NCI-H226 (cell line): ENCODE results near the gene CEACAM1.
"Not testable (repeated sequence)": the region's sequence is repeated elsewhere in the genome, so short reads cannot be mapped to it uniquely, and the experiment has no call there.

ENCODE experiments used
- DNase-seq: peaks from one replicate; pipeline ENCODE4 v3.0.0-alpha.2; 2015

The CEACAM1 gene

DNA sequence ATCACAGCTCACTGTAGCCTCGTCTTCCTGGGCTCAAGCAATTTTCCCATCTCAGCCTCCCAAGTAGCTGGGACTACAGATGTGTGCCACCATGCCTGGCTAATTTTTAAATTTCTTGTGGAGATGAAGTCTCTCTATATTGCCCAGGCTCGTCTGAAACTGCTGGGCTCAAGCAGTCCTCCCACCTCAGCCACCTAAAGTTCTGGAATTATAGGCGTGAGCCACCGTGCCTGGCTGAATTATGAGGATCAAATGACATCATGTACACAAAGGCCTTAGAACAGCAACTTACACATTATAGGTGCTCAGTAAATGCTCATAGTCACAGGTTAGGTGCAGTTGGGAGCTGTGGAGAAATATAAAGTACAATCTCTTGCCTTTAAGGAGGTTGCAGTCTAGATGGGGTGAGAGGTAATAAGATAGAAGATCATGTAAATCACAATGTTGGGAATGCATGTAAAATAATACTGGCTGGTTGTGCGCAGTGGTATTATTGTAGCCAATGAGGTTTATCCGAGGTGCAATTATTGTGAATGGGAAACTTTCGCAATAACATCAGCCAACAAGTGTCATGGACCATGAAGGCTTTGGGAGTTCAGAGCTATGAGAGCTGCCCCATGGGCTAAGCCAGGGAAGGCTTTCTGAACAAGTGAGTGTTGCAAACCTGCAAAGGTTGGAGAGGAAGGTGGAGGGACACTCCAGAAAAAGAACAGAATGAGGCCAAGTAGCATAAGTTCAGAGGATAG, 55.7 kb downstream of the CEACAM1 start:
- no peak for DNase-seq

DNA sequence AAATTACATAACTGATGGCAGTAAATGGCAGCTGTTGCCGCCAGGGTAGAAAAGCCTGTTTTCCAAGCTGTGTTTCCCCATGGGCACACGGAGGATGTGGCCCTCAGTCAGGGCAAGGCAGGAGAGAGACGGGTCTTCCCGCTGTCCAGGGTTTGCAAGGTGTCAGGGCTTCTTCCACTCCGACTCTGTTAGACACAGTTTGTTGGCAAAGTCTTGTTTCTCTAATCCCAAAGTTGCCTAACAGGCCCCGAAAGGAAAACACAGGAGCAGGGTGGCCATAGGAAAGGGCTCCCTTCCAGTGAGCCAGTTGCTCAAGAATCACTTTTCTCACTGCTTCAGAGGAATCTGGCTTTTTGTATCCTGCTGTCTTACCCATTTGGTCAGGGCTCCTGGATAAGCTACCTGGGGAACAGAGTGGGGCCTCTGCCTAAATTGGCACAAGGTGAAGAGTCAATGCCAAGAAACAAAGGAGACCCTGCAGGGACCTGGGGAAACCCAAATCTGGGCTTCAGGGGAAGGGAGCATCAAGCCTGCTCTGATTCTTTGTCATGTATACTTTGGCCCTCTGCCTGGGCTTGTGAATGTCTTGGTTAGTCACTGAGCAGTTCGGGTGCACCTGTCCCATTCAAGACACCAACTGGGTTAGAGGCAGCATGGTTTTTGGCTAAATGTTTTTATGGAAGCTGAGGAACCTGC, 56.6 kb downstream of the CEACAM1 start:
- no peak for DNase-seq

DNA sequence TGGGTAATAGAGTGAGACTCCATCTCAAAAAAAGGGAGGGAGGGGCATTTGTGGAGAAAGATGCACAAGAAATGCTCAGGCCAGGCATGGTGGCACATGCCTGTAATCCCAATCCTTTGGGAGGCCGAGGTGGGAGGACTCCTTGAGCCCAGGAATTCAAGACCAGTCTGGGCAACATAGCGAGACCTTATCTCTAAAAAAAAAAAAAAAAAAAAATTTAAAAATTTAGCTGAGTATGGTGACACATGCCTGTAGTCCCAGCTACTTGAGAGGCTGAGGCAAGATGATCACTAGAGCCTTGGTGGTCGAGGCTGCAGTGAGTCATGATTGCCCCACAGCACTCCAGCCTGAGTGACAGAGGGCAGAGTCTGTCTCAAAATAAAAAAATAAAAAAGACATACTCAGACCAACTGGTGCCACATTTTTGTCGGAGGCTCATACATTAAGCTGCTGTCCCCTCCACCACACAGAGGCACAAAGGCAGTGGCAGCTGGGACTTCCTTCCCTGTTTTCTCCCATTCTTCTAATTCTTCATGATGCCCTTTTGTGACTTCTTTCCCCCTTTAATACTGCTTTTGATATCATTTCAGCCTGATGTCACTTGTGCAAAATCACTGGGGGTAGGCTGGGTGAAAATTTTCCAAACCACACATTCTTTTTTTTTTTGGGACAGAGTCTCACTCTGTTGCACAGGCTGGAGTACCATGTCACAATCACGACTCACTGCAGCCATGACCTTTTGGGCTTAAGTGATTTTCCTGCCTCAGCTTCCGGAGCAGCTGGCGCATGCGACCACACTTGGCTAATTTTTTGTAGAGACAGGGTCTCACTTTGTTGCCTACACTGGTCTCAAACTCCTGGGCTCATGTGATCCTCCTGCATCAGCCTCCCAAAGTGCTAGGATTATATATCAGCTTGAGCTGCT, 58.7 kb downstream of the CEACAM1 start:
- DNase-seq, result no peak

DNA sequence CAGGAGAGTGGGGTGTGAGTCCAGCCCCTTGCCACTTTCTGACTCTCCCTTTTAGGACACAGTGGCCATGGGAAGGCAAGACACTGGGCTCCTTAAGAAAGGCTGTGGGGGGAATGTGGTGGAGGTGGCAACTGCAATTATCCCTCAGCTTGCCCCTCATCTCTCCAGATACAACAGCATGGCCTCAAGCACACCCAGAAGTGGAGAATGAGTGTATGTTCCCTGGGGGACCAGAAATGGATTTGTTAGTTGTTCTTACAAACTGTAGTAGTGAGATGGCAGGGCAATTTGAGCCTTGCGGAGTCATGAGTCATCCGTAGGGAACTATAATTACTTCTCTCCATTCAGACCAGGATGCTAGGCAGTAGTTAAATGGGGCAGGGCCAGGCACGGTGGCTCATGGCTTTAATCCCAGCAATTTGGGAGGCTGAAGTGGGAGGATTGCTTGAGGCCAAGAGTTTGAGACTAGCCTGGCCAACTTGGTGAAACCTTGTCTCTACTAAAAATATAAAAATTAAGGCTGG, 59.9 kb downstream of the CEACAM1 start:
- DNase-seq, result peak; percentile 62

DNA sequence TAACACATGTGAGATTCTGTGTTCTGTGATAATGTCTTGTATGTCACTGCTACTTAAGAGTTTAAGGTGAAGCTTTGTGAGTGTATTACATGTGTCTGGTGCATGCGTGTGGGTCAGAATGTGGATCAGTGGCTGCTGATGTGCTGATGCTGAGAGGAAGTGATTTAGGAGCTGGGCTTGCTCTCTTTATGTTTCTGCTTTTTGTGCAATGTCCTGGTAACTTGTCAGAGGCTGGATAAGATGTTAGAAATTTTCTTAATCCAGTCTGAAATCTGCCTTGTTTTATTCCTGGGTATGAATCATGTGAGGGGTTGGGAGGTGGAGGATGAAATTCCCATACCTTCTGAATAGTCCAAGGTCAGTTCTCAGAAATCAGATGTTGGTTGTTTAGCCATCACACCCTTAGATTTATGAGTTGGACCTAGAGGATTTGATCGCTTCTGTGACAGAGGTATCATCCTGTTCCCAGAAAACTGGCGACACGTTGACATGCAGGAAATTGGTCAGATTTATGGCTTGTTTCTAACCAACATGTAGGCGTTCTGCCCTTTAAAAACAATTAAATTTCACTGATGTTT, 61.0 kb downstream of the CEACAM1 start:
- no peak for DNase-seq

DNA sequence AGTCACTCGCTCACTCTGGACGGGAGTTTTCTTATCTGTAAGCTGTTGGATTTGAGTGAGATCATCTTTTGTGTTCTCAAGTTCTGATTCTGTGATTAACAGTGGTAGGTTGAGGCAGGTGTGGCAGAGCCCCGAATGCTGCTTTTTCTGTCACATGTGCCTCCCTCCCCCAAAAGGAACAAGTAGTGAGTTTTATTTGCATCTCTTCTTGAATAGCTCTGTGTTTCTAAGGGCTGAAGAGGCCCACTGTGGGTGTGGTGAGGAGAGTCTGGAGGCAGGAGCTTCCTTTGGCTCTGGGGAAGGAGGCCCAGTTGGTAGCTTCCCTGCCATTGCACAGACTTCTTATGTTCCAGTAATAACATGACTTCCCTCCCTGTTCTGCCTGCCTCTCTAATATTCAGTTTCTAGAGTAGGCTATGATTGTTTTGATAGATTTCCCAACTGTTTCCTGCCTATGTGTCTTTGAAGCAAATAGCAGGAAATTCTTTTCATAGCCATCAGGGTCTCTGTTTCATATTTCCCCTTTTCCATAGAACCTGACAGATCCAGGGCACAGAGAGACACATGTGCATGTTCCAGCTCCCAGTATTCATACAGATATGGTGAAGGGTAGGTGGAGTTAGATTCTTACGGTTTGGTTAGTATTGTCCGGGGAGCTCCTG, 61.6 kb downstream of the CEACAM1 start:
- DNase-seq, result no peak

DNA sequence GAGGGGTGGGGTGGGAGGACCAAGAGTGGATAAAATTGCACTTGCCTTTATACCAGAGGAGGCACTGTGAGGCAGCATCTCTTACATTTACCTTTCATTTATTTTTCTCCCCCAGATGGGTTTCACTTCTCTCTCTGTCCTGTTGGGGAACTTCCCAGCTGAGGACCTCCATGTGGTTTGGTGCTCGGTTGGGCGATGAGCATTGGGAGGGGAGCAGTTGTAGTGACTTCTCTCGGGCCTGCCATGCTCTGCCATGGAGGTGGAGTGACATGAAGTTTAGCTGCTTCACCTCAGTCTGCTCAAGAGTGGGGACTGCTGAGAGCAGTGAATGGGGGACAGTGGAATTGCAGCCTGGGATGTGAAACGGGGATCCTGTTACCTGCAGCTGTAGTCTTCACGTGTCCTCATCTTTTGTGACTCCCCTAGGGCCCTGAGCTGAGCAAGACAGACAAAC, 62.4 kb downstream of the CEACAM1 start:
- no peak for DNase-seq

- no peak for DNase-seq
Observed at GRCh38 chr19:42461700-42462324, 66.5 kb downstream of the CEACAM1 start.

- not testable (repeated sequence) for DNase-seq
Observed at GRCh38 chr19:42461231-42461630, 67.0 kb downstream of the CEACAM1 start.

GRCh38 chr19:42459926-42460325, 68.4 kb downstream of the CEACAM1 start:
- no peak for DNase-seq
